Stomach smooth muscle (tissue), 2 donors: ENCODE results near the gene CCL3.
"Not testable (repeated sequence)": the region's sequence is repeated elsewhere in the genome, so short reads cannot be mapped to it uniquely, and the experiment has no call there.

Source experiments
- H3K27ac ChIP-seq: one replicate; pipeline ENCODE4 v1.7.0; 2013; ENCODE audit warnings: mild to moderate bottlenecking, low read length, inconsistent platforms
- H3K27me3 ChIP-seq, 2 donors: one replicate each; pipeline ENCODE4 v1.7.0; 2013; ENCODE audit warnings: low read length in 2 of 2; ENCODE audit not compliant: insufficient read depth in 2 of 2, control insufficient read depth in 1 of 2
- H3K36me3 ChIP-seq, 2 donors: one replicate each; pipeline ENCODE4 v1.7.0; 2013; ENCODE audit warnings: low read length in 2 of 2; ENCODE audit not compliant: control insufficient read depth in 2 of 2, insufficient read depth in 2 of 2
- H3K4me1 ChIP-seq: one replicate; pipeline ENCODE4 v1.7.0; 2013; ENCODE audit warnings: low read length; ENCODE audit not compliant: control insufficient read depth, insufficient read depth
- H3K4me3 ChIP-seq, 2 donors: one replicate each; pipeline ENCODE4 v1.7.0; 2013; ENCODE audit warnings: low read length in 2 of 2
- H3K9ac ChIP-seq, 2 donors: one replicate each; pipeline ENCODE4 v1.7.0; 2013; ENCODE audit warnings: low read length in 2 of 2, mild to moderate bottlenecking in 1 of 2
- H3K9me3 ChIP-seq, 2 donors: one replicate each; pipeline ENCODE4 v1.7.0; 2013; ENCODE audit warnings: low read length in 2 of 2; ENCODE audit not compliant: control insufficient read depth in 2 of 2
- donor health status: healthy.
- donor health status: Pancreatic carcinoma.

Gene CCL3

DNA sequence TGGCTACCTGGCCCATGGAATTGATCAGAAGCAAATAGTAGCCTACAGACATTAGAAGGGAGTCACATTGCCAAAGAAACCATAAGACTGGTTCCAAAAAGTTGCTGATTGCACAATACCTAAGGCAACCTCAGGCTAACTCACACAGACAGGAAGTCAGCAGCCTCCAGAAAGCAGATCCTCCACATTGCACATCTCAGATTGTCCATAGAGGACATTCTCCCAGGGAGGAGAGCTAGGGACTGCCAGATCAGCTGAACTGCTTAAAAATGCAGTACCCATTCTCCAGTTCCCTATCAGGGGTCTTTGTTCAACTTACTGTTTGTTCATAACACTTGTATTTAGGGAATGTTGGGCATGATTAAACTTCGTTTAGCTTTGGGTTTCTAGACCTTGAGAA, 4.2 kb downstream of the CCL3 start:
- H3K36me3 ChIP-seq = no peaks in the 10 kb centered on the region
- no peaks in the 10 kb centered on the region for H3K4me1 ChIP-seq
- no peak overlapping the region for H3K9ac ChIP-seq
- no peak overlapping the region for H3K4me3 ChIP-seq
- no peak overlapping the region for H3K27ac ChIP-seq
- no peaks in the 10 kb centered on the region for H3K9me3 ChIP-seq
- peaks cover 0 to 2% of the 10 kb centered on the region in 2 donors for H3K27me3 ChIP-seq

- not testable (repeated sequence) for H3K9ac ChIP-seq, H3K27ac ChIP-seq, H3K36me3 ChIP-seq, H3K9me3 ChIP-seq, H3K4me3 ChIP-seq, H3K27me3 ChIP-seq, H3K4me1 ChIP-seq
These were observed 6.3 kb downstream of the CCL3 start for GRCh38 chr17:36083691-36084090.

- not testable (repeated sequence) for H3K4me3 ChIP-seq, H3K9me3 ChIP-seq, H3K27ac ChIP-seq, H3K9ac ChIP-seq, H3K27me3 ChIP-seq, H3K36me3 ChIP-seq, H3K4me1 ChIP-seq
These were observed 7.3 kb downstream of the CCL3 start for GRCh38 chr17:36082482-36083120.

DNA sequence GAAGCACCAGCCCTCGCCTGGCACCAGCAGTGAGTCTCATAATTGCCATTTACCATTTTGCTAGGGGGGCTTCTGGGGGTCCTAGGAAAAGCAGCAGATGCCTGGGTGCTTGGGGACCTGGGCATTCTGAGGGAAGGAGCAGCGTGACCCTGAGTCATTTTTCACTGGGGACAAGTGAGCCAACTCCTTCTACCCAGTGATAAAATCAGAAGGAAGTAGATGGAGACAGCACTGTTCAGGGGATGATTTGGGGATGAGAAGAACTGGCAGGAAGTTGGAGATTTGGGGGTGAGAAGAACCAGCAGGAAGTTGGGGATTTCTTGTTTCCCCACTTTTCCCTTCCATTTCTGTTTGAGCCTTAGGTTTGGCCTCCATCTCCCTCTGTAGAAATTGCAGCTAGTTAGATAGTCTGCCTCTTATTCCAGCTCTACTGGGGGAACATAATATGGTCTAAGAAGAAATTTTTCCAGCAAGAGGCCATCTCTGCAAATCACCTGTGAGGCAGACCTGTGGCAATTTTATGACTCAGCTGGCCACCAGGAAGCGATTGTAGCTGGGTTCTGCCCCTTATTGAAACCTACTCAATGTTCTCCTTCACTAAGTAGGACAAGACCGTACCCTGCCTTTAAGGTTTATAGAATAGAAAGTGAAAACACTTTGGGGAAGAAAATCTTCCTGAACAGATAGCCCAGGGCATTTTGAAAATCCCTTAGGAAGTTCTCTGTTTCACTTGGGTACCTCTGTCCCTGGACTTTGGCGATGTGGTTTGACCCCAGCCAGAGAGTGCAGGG, 8.1 kb downstream of the CCL3 start:
- not testable (repeated sequence) for H3K4me1 ChIP-seq, H3K27me3 ChIP-seq, H3K9ac ChIP-seq, H3K9me3 ChIP-seq, H3K36me3 ChIP-seq, H3K27ac ChIP-seq, H3K4me3 ChIP-seq

DNA sequence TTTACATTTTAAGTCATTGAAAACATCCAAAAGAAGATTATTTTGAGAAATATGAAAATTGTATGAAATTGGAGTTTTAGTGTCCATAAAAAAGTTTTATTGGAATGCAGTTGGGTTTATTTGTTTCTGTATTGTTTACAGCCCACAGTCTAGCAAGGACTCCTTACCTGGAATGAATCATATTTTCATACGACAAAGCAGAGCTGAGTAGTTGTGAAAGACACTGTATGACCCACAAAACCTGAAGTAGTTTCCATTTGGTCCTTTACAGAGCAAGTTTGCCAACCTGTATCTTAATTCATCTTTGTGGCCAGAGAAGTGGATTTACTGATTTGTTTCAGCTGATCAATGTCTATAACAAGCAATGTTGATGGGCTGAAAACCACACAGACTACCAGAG, 15.6 kb downstream of the CCL3 start:
- Histone ChIP-seq H3K4me1 (no peaks in the 10 kb centered on the region), H3K9ac (no peak overlapping the region), H3K9me3 (peaks cover 0 to 5% of the 10 kb centered on the region in 2 donors), H3K27ac (no peak overlapping the region), H3K4me3 (no peak overlapping the region), H3K36me3 (no peaks in the 10 kb centered on the region), H3K27me3 (no peaks in the 10 kb centered on the region)

- Histone ChIP-seq H3K27ac (no peak overlapping the region), H3K4me3 (no peak overlapping the region), H3K4me1 (no peaks in the 10 kb centered on the region), H3K9ac (no peak overlapping the region), H3K9me3 (peaks cover 0 to 5% of the 10 kb centered on the region in 2 donors), H3K36me3 (no peaks in the 10 kb centered on the region), H3K27me3 (no peaks in the 10 kb centered on the region)
These were observed 17.4 kb downstream of the CCL3 start for GRCh38 chr17:36072431-36073121.

GRCh38 chr17:36071751-36072150, 18.2 kb downstream of the CCL3 start:
- H3K36me3 ChIP-seq = no peaks in the 10 kb centered on the region
- no peaks in the 10 kb centered on the region for H3K4me1 ChIP-seq
- H3K27me3 ChIP-seq = no peaks in the 10 kb centered on the region
- no peak overlapping the region for H3K9ac ChIP-seq
- H3K9me3 ChIP-seq = no peaks in the 10 kb centered on the region
- H3K27ac ChIP-seq = no peak overlapping the region
- no peak overlapping the region for H3K4me3 ChIP-seq

DNA sequence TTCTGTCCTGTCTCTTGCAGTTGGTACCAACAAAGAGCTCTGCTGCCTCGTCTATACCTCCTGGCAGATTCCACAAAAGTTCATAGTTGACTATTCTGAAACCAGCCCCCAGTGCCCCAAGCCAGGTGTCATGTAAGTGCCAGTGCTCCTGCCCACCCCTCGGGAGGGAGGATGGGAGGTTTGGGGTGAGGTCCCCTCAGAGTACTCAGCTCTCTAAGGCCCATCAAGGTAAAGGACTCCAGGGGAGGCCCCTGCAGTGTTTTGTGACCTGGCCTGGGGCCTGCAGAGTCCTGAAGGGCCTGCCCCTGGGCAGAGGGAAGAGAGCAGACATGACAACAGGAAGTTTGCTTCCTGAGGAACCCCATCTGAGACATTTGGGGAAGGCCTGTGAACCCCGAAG, 19.5 kb downstream of the CCL3 start:
- peaks cover 0 to 3% of the 10 kb centered on the region in 2 donors for H3K27me3 ChIP-seq
- H3K4me1 ChIP-seq = no peaks in the 10 kb centered on the region
- no peak overlapping the region for H3K4me3 ChIP-seq
- H3K36me3 ChIP-seq = no peaks in the 10 kb centered on the region
- no peak overlapping the region for H3K27ac ChIP-seq
- peaks cover 0 to under 1% of the 10 kb centered on the region in 2 donors for H3K9me3 ChIP-seq
- H3K9ac ChIP-seq = no peak overlapping the region

DNA sequence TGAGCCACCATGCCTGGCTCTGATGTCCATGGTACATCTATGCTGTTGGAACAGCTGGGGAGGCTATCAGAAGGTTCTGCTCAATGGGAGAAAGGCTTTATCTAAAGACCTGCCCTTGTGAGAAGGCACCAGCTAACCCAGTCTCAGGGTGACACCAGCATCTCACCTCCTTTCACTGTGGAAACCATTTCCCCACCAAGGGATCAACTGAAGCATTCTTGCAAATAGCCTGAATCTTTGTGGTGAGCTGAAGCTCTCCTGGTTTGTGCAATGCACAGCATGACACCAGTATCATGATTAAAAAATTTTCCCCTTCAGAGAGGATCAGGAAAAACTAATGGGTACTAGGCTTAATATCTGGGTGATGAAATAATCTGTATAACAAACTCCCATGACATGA, 20.8 kb downstream of the CCL3 start:
- Histone ChIP-seq H3K36me3 (no peaks in the 10 kb centered on the region), H3K9me3 (peaks cover 0 to 3% of the 10 kb centered on the region in 2 donors), H3K27me3 (peaks cover 0 to 3% of the 10 kb centered on the region in 2 donors), H3K27ac (no peak overlapping the region), H3K4me3 (no peak overlapping the region), H3K9ac (no peak overlapping the region), H3K4me1 (no peaks in the 10 kb centered on the region)

- H3K9ac ChIP-seq = no peak overlapping the region
- no peaks in the 10 kb centered on the region for H3K4me1 ChIP-seq
- H3K27me3 ChIP-seq = peaks cover 0 to 3% of the 10 kb centered on the region in 2 donors
- H3K9me3 ChIP-seq = peaks cover 0 to 3% of the 10 kb centered on the region in 2 donors
- H3K36me3 ChIP-seq = no peaks in the 10 kb centered on the region
- no peak overlapping the region for H3K4me3 ChIP-seq
- H3K27ac ChIP-seq = no peak overlapping the region
These were observed 21.4 kb downstream of the CCL3 start for GRCh38 chr17:36068524-36068923.
